ENCODE measurements around the gene RAB9B. TPM values are rescaled to one million over a fixed set of nuclear protein-coding genes. Genes with fewer than 3 reads are reported as not detected.

Gene RAB9B
- total and polyA plus RNA-seq, 2 of the 13 experiments (the other 11 are each of a cell fraction or from before 2014, with no cell fraction given), result 0.04 TPM; not detected in 1

Small RNA genes within 50 kb of the gene (small RNA-seq; reads per million reads assigned to genes)
- 0 reads per million in 3 experiments for gene RNA5SP511 (ENCODE audit: insufficient read depth in 2 of 3, insufficient read length in 3 of 3, low read depth in 2 of 3, low replicate concordance in 1 of 3)

Other genes with a start within 250 kb of the RAB9B start
- 31.0 and 36.1 TPM in 2 replicates for gene TCEAL4, start 246.7 kb downstream of the RAB9B start, total RNA-seq (2016; rRNA removed; fragmentation: Illumina TruSeq; extraction: Trizol)
- 12.6 and 13.3 TPM in 2 replicates for gene TCEAL4, start 246.7 kb downstream of the RAB9B start, polyA plus RNA-seq (2011; rRNA removed)
- gene TCEAL3, start 224.3 kb downstream of the RAB9B start, total RNA-seq (2016; rRNA removed; fragmentation: Illumina TruSeq; extraction: Trizol), result 0.09 TPM in 1 of 2 replicates, not detected in the other
- 0.08 and 0.12 TPM in 2 replicates for gene TCEAL3, start 224.3 kb downstream of the RAB9B start, polyA plus RNA-seq (2011; rRNA removed)
- gene TCEAL1, start 203.3 kb downstream of the RAB9B start, total RNA-seq (2016; rRNA removed; fragmentation: Illumina TruSeq; extraction: Trizol), result 14.8 and 23.1 TPM in 2 replicates
- 9.4 and 11.2 TPM in 2 replicates for gene TCEAL1, start 203.3 kb downstream of the RAB9B start, polyA plus RNA-seq (2011; rRNA removed)
- gene MORF4L2, start 145.6 kb downstream of the RAB9B start, total RNA-seq (2016; rRNA removed; fragmentation: Illumina TruSeq; extraction: Trizol), result 469 and 687 TPM in 2 replicates
- 312 and 358 TPM in 2 replicates for gene MORF4L2, start 145.6 kb downstream of the RAB9B start, polyA plus RNA-seq (2011; rRNA removed)
- gene TMEM31, start 121.3 kb downstream of the RAB9B start, total RNA-seq (2016; rRNA removed; fragmentation: Illumina TruSeq; extraction: Trizol), result not detected in 2 replicates
- gene TMEM31, start 121.3 kb downstream of the RAB9B start, polyA plus RNA-seq (2011; rRNA removed), result 0.13 and 0.16 TPM in 2 replicates
- 0.20 and 0.27 TPM in 2 replicates for gene PLP1, start 55.4 kb downstream of the RAB9B start, total RNA-seq (2016; rRNA removed; fragmentation: Illumina TruSeq; extraction: Trizol)
- 0.15 and 0.29 TPM in 2 replicates for gene PLP1, start 55.4 kb downstream of the RAB9B start, polyA plus RNA-seq (2011; rRNA removed)
- not detected in 2 replicates for gene TMSB15B, start 130.4 kb upstream of the RAB9B start, total RNA-seq (2016; rRNA removed; fragmentation: Illumina TruSeq; extraction: Trizol)
- gene TMSB15B, start 130.4 kb upstream of the RAB9B start, polyA plus RNA-seq (2011; rRNA removed), result not detected in 2 replicates
- not detected in 2 replicates for gene H2BW1, start 181.5 kb upstream of the RAB9B start, total RNA-seq (2016; rRNA removed; fragmentation: Illumina TruSeq; extraction: Trizol)
- not detected in 2 replicates for gene H2BW1, start 181.5 kb upstream of the RAB9B start, polyA plus RNA-seq (2011; rRNA removed)
- not detected in 2 replicates for gene H2BW2, start 207.7 kb upstream of the RAB9B start, total RNA-seq (2016; rRNA removed; fragmentation: Illumina TruSeq; extraction: Trizol)
- not detected in 2 replicates for gene H2BW2, start 207.7 kb upstream of the RAB9B start, polyA plus RNA-seq (2011; rRNA removed)
- not detected in 2 replicates for gene TMSB15C, start 244.0 kb upstream of the RAB9B start, total RNA-seq (2016; rRNA removed; fragmentation: Illumina TruSeq; extraction: Trizol)
- gene TMSB15C, start 244.0 kb upstream of the RAB9B start, polyA plus RNA-seq (2011; rRNA removed), result not detected in 2 replicates